ENCODE data around the gene ABCC12.

Gene ABCC12

DNA sequence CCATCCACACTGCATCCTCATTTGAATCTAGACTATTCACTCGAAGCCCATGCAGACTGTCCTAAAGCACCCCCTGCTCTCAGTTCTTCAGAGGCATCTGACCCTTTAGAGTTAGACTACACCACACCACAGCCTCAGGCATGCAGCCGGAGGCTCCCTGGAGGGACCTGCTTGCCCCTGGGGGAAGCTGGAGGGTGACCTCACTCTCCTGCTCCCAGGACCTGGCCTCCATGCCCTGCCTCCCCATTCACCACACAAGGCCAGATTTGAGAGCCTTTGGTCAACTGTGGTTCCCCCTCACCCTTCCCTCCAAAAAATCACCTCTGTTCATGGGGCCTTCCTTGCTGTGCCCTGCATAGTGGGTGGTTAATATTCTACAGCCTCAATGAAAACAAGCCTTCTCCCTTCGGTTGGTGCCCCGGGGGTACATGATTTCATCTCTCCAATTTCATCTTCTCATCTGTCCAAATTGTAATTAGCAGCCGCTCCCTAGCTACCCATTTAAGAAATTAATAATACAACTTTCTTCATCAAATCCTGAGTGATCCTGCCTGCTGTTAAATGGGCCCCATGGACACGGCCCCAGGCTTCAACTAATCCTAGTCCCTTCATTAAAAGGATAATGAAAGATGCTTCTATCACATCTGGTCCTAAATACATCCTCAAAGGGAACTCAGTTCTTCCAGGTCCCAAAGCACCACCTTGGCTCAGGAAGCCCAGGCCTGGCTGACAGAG is 24.4 kb downstream of the ABCC12 start:
- no peak for DNase-seq

DNA sequence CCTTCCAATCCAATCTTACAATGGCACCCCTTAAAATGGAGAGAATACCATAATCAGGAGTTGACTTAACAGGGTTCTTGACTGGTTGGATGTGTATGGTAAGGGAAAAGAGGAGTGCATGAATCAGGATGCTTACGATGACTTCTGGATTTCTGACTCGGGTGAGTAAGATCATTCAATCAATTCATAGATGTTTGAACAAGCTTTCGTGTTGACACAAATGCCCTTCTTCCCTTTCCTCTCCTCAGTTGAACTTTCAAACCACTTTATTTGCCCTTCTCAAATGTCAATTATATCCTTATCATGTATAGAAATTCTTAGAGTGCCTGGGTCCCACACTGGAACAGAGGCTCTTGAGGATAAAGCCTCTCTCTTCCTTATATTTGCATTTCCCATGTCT is 25.9 kb downstream of the ABCC12 start:
- DNase-seq = no peak

DNA sequence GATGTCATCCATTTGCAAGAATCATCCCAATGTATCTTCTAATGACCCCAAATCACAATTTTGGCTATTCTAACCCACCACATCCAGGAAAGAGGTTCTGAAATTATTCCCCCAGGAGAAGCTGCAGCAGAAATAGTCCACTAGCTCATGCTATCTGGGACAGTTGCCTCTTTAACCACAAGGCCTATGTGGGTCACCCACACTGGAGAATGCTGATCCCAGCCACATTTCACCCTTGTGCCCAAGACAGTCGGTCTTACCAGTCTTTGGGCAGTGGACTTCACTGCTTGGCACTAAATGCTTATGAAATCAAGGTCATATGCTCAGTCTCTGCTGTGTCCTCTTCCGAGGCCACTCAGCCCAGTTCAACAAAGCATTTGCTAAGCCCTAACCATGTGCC is 27.0 kb downstream of the ABCC12 start:
- DNase-seq = no peak

DNA sequence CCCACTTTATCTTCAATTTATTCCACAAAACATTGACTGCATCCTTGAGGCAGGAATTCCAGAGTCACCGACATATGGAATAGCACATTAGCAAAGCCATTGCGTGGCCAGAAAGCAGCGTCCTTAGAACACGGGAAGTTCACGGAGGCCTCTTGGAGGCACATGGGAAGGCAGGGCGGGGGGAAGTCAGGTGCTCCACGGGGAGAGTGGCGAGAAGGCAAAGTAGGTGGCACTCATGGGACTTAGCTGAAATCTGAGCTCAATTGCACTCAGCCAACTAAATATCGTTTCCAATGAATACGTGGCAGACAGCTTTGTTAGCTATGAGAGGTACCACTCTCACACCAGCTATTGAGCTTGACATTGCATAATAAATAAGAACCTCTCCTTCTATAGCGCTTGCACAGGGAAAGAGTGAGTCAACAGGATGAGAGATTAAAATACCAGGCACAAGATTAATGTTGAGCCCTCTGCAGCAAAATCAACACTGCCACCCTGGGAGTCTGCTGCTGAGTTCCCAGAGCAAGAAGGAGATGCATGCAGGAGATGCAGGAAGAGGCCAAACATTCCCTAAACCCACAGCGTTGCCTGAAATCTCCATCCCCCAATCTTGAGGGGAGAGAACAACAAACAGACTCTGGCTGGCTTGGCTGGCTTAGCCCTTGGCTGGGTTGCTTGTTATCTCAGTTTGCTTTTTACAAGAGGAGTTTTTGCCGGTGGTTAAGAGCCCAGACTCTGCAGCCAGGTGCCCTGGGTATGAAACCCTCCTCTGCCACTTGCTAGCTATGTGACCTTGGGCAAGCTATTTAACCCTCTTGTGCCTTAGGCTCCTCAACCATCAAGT is 28.8 kb downstream of the ABCC12 start:
- DNase-seq = no peak

DNA sequence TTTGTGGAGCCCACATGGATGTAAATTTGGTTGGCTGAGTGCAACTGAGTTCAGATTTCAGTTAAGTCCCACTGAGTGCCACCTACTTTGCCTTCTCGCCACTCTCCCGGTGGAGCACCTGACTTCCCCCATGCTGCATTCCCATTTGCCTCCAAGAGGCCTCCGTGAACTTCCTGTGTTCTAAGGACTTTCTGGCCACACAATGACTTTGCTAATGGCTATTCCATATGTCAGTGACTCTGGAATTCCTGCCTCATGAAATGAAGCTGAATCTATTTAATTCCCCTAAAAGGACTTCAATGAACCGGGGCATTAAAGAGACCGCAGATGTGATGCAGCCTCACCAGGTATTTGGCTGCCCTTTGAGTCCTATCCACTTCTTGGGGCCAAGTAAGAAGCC is 29.9 kb downstream of the ABCC12 start:
- DNase-seq = no peak

DNA sequence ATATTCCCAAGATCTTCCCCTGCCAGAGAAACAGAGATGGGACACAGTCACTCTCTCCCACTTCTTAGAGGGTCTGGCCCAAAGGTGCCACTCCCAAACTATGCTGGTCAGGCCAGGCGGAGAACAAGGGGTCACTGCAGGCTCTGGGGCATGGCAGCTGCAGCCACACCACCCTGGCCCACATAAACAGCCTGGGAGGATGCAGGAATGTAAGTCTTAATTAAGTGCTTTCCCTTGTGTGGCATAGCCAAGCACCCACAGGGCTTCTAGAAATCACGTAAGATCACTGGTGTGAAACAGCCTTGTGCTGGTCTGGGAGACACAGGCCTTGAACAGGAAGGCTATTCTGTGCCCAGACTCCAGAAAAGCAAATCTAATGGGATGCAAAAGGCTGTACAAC is 31.5 kb downstream of the ABCC12 start:
- DNase-seq = no peak

DNA sequence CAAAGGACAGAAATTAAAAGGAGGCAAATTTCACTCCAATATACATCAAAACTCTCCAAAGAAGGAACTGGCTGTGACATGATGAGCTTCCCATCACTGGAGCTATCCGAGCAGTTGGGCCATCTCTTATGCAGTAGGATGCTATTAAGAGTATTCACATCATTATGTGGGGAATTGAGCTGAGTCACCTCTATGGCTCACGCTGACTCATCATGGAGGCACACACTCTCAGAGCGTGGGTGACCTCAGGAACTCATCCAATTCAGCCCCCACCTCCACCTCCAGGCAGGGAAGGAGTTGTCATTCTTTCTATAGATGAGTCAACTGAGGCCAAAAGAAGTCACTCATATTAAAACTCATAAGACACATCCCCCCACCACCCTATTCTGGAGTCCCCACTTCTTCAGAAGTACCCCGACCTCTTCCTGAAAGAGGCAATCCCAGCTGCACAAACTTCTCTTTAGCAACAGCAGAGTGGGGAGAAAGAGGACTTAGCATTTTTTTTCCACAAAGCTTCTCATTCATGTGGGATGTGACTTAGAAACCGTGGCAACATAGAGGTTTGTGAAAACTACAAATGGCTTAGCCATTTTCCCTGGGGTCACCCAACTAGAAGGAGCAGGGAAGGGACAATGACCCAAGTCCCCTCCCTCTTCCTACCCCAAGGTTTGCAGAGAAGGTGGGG is 32.5 kb downstream of the ABCC12 start:
- DNase-seq = peak; percentile 2 to 12

DNA sequence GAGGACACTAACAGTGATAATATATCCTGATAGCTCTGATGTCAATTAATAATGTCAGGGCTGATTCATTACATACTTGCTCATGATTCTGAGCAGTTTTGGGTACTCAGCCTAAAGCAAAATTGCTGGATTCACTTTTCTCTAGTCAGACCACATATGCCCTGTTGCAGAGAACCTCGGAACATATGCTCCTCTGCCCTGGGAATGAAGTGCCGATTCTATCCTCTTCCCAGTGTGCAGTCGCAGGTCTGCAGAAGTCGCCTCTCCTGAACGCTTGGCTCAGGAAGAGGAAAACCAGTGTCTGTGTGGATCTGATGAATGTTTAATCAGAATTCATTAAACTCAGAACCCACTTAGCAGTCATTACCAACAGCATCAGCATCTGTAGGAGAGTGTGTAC is 34.5 kb downstream of the ABCC12 start:
- no peak for DNase-seq

DNA sequence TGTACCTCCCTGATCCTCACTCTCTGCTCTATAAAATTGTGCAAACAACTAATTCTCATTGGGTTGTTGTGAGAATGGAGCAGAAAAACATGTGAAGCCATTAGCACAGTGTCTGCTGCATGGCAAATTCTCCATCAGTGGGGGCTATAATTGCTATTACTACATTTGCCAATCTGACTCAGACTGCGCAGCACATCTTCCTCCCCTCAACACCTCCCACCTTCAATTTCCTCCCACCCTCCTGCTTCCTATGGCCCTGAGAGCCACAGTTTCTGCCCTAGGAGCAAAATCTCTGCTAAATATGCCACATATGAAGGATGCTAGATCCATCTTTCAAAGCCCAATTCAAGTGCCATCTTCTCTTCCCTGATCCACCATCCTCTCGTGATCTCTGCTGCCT is 37.0 kb downstream of the ABCC12 start:
- DNase-seq = no peak

DNA sequence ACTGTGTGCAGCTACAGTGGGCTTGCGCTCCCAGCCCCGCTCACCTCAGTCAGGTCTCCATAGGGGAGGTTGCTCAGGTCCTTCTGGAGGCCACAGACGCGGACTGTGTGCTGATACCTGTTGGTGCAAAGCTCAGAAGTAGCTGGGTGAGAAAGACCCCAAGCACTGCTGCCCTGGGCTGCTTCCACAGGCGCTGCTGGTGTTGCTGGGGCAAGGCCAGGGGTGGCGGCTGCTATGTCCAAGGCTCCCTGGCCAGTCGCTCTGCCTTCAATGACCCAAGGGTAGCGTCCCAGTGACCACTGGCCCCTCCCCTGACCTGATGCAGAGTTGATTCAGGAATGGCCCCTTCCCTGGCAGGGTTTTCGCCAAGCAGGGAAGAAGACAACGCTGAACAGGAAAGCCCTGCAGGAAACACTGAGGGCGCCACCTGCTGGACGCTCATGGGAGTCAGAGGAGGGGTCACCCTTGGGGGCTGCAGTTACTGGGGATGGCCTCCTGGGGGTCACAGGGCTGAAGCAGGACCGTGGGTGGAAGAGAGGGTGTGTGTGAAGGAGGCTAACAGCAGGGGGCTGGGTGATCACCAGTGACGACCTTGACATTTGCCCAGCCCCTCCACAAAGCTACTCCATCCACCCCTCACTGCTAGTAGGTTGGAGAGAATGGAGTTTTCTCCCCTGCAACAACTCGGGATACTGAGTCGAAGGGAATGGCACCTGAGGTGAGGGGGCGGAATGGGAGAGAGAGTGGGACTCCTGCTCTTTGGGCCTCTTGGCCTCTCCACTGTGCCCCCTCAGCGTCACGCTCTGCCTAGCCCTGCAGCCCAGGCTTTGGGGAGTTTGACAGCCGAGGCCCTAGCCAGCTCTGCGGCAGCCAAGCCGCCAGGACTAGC is 38.3 kb downstream of the ABCC12 start:
- DNase-seq = peak; percentile 19 to 22

DNA sequence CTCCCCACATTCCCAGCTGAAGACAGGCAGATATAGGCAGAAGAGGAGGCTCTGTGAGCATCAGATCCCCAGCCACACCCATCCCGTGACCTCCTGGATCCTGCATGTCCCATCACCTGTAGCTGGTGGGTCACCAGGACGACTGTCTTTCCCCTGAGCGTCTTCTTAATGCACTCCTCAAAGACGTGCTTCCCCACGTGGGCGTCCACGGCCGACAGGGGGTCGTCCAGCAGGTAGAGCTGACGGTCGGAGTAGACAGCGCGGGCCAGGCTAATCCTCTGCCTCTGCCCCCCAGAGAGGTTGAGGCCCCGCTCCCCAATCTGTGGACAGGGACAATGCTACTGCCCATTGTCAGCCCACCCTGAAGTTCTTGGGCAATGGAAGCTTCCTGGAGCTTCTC is 40.5 kb downstream of the ABCC12 start:
- no peak for DNase-seq

DNA sequence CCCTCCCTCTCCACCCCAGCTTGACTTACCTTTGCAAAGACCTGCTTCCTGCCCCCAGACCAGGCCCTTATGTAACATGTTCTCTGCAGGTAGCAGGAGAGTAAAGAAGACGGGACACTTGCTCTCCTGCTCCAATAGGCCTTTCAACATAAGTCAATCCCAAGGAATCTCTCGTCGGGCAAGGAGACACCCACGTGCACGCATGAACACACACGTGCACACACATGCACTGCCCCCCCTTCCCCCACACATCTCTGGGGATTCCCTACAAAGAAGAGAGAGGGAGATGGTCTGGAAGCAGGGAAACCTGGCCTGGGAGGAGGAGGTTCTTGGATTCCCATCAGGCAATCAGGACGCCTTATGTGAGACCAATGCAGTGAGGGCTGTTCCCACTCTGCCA is 41.4 kb downstream of the ABCC12 start:
- DNase-seq = no peak

DNA sequence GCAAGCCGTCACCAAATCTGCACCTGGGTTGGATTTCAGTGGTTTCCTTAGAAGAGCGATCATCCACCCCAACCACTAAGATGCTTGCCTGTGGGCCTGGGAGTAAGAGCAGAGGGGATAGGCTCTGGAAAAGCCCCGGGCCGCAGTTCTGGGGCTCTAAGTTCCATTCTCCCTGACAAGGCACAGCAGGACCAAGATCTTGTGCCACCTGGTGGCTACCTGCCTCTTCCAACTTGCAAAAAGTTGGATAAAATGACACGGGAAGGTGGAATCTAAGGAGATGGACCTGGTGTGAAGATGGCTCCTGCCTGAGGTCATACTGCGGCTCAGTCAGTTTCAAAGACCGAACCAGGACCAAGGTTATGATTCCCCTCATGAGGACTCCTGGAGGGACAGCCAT is 42.3 kb downstream of the ABCC12 start:
- no peak for DNase-seq

DNA sequence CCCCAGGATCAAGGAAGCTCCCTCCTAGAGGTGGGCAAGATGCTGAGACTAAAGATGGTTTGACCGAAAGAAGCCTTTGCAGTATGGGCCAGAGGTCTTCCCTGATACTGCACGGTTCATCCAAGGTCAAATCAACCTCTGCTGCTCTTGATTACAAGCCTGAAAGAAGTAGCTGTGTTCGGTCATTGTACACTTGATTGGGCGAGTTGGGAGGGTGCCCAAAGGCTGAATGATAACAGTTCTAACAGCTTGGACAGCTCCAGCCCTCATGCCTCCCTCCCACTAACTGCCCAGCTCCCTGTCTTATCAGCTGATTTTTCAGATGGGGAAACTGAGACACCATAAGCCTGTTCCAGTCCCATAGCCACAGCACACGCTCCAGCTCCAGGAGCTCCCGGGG is 42.8 kb downstream of the ABCC12 start:
- no peak for DNase-seq

DNA sequence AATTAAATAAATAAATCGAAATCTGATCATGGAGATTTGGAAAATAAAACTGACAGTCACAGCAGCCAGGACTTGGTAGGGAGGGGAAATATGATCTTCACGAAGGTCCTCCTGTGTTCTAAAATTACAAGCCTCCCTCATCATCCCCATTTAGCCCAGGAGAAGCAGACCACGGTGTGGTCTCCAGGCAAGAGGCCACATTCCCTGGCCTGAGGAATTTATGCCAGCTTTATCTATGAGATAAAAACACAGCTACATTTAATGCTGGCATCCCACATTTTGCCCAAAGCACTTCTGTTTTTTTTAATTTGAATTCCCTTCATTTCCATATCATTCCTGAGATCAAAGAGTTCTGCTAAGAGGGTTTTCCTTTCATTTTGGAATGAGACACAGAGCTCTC is 43.2 kb downstream of the ABCC12 start:
- DNase-seq = no peak

DNA sequence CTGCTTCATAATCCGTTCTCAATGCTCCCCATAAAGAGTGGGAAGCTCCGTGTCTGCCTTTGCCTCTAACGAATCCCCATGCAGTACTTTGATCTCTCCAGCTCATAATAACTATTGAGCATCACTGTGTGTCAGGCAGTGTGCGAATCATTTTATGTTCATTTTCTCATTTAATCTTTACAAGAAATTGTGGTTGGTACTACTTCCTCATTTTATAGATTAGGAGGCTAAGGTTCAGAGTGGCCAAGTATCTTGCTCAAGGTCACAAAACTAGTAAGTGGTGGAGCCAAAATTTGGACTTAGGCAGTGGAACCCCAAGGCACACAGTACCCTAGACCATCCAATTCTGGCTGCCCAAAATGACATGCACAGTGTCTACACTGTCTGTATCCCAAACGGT is 44.8 kb downstream of the ABCC12 start:
- DNase-seq = no peak

DNA sequence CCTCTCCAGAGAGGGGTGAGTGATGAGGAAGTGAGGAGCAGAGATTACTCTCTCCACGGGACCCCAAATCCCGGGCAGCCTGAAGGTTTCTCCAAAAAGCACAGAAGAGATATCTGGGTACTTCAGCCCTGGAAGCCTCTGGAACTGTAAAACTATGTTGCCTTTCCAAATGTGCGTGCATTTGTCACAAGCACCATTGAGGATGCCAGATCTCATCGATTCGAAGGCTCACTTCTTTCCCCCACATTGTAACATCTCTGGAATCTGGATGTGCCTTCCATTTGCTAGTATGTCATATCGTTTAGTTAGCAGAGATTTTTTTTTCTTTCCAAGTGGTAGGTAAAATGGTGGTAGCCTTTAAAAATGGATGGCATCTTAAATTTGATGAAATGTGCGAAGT is 45.8 kb downstream of the ABCC12 start:
- no peak for DNase-seq

DNA sequence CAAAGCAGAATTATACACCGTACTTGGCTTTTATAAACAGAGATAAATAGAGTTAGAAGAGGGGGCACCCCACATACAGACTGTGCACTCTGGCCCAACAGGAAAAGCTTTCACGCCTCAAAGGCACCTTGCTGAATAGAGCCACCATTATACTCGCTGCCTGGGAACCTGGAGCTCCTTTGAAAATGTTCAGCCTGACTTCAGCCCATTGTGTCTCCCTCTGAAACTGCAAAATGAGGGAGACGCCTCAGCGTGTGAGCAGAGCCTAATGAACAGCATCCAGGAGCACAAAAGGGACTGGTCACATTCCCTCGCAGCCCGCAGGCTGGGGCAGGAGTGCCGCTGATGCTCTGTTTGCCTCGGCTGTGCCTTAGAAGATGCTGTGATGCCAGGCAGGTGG is 46.3 kb downstream of the ABCC12 start:
- DNase-seq = no peak

DNA sequence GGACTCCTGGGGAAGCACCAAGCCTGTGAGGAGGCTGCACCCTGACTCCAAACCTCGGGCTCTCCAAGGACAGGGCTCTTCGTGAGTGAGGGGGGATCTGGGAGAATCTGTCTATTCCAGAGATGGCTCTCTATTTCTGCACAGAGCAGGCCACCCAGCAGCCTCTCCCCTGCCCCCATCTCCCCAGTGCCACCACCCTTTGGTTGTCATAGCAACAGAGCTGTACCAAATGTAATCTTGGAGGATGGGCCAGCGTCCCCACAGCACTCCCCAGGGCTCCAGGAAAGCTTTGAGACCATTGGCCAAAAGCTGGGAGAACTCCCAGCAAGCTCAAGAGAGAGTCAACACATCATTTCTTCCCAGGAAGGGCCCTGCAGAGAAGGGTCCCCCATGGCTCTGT is 49.3 kb downstream of the ABCC12 start:
- DNase-seq = no peak

All from activated CD4-positive, alpha-beta T cell treated with anti-CD3 and anti-CD28 coated beads, Interleukin-2, amount 50 U/mL, for 4 hours (primary cell).